ENCODE data around the gene FAM43A. TPM values are rescaled to one million over a fixed set of nuclear protein-coding genes. Genes with fewer than 3 reads are reported as not detected.

The FAM43A gene
- total and polyA plus RNA-seq, 4 donors, result 9.7 to 51.7 (median 20.6) TPM

DNA sequence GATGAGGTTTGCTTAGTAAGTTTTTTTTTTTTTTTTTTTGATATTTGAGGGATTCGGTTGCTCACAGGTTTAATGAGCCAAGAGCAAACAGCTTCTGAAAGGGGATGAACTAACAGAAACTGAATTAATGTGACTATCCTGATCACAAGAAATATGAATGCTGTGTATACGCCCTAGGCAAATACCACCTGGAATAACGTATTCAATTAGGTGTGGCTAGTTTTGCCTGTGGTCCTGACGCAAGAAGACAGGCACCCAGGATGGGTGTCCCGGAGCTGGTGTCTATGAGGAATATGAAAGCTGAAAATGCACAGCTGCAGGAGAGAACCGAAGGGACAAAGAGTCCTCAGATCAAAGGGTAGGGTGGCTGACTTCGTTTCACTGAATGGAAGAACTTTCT is 28.2 kb upstream of the FAM43A start:
- 70% methylated on average over 6 of the region's 7 CpGs for WGBS (ENCODE audit: insufficient coverage)
- no peaks in the 10 kb centered on the region for H3K9me3 ChIP-seq (ENCODE audit: control insufficient read depth, insufficient read depth, low read length)
- H3K36me3 ChIP-seq (ENCODE audit: control insufficient read depth, insufficient read depth, low read length), result peaks cover 28% of the 10 kb centered on the region
- no peak overlapping the region for H3K4me3 ChIP-seq (ENCODE audit: low read depth, low read length)
- no peaks in the 10 kb centered on the region for H3K27me3 ChIP-seq (ENCODE audit: control insufficient read depth, insufficient read depth, low read length)
- no peak overlapping the region for H3K27ac ChIP-seq (ENCODE audit: low read depth, low read length)
- H3K4me1 ChIP-seq (ENCODE audit: control insufficient read depth, insufficient read depth, low read length), result no peaks in the 10 kb centered on the region
- DNase-seq (ENCODE audit: low read depth in 4 of 6, low spot score in 6 of 6), result no peak

GRCh38 chr3:194658477-194659242 is 27.0 kb upstream of the FAM43A start:
- H3K36me3 ChIP-seq (ENCODE audit: control insufficient read depth, insufficient read depth, low read length), result peaks cover 16% of the 10 kb centered on the region
- H3K27ac ChIP-seq (ENCODE audit: low read depth, low read length), result no peak overlapping the region
- H3K27me3 ChIP-seq (ENCODE audit: control insufficient read depth, insufficient read depth, low read length), result no peaks in the 10 kb centered on the region
- no peaks in the 10 kb centered on the region for H3K9me3 ChIP-seq (ENCODE audit: control insufficient read depth, insufficient read depth, low read length)
- no peaks in the 10 kb centered on the region for H3K4me1 ChIP-seq (ENCODE audit: control insufficient read depth, insufficient read depth, low read length)
- DNase-seq (ENCODE audit: low read depth in 4 of 6, low spot score in 6 of 6), result no peak
- no peak overlapping the region for H3K4me3 ChIP-seq (ENCODE audit: low read depth, low read length)
- WGBS (ENCODE audit: insufficient coverage), result 81% methylated on average over 5 of the region's 5 CpGs

DNA sequence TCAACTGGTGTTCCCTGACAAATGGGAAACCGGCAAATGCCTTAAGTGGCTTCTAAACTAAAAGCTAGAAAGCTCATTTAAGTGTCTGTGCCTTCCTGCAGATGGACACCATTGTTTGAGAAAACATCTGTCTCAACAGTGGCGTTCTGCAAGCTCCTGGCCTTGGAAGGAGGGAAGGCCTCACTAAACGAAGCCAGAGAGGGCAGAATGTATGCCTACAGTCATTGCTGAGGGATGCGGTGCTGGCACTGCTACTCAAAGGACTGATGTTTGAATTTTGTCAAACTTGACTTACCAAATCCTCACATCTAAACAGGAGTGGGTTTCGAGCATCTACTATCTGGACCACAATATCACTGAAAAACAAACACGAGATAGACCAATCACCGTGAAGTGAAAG is 25.9 kb upstream of the FAM43A start:
- no peak for DNase-seq (ENCODE audit: low read depth in 4 of 6, low spot score in 6 of 6)
- Histone ChIP-seq H3K4me3 (ENCODE audit: low read depth, low read length) (no peak overlapping the region), H3K36me3 (ENCODE audit: control insufficient read depth, insufficient read depth, low read length) (peaks cover 22% of the 10 kb centered on the region), H3K27ac (ENCODE audit: low read depth, low read length) (no peak overlapping the region), H3K27me3 (ENCODE audit: control insufficient read depth, insufficient read depth, low read length) (no peaks in the 10 kb centered on the region), H3K4me1 (ENCODE audit: control insufficient read depth, insufficient read depth, low read length) (no peaks in the 10 kb centered on the region), H3K9me3 (ENCODE audit: control insufficient read depth, insufficient read depth, low read length) (no peaks in the 10 kb centered on the region)
- 76% methylated on average over 4 of the region's 7 CpGs for WGBS (ENCODE audit: insufficient coverage)

- no peak overlapping the region for H3K27ac ChIP-seq (ENCODE audit: low read depth, low read length)
Observed at GRCh38 chr3:194661374-194661773, 24.3 kb upstream of the FAM43A start.

GRCh38 chr3:194661946-194662345 is 23.7 kb upstream of the FAM43A start:
- Histone ChIP-seq H3K36me3 (ENCODE audit: control insufficient read depth, insufficient read depth, low read length) (peaks cover 25% of the 10 kb centered on the region), H3K9me3 (ENCODE audit: control insufficient read depth, insufficient read depth, low read length) (no peaks in the 10 kb centered on the region), H3K27me3 (ENCODE audit: control insufficient read depth, insufficient read depth, low read length) (no peaks in the 10 kb centered on the region), H3K4me3 (ENCODE audit: low read depth, low read length) (no peak overlapping the region), H3K27ac (ENCODE audit: low read depth, low read length) (no peak overlapping the region), H3K4me1 (ENCODE audit: control insufficient read depth, insufficient read depth, low read length) (no peaks in the 10 kb centered on the region)
- DNase-seq (ENCODE audit: low read depth in 4 of 6, low spot score in 6 of 6), result no peak
- 90% methylated on average over 4 of the region's 6 CpGs for WGBS (ENCODE audit: insufficient coverage)

More at GRCh38 chr3:194661374-194661773, 24.3 kb upstream of the FAM43A start:
- Histone ChIP-seq H3K27me3 (ENCODE audit: control insufficient read depth, insufficient read depth, low read length) (no peaks in the 10 kb centered on the region), H3K4me3 (ENCODE audit: low read depth, low read length) (no peak overlapping the region), H3K36me3 (ENCODE audit: control insufficient read depth, insufficient read depth, low read length) (peaks cover 25% of the 10 kb centered on the region), H3K9me3 (ENCODE audit: control insufficient read depth, insufficient read depth, low read length) (no peaks in the 10 kb centered on the region), H3K4me1 (ENCODE audit: control insufficient read depth, insufficient read depth, low read length) (no peaks in the 10 kb centered on the region)
- DNase-seq (ENCODE audit: low read depth in 4 of 6, low spot score in 6 of 6), result peak in 1 of 6 donors; percentile 6
- no CpG with 5 or more reads among the region's 3 CpGs for whole genome bisulfite sequencing (ENCODE audit: insufficient coverage)

- H3K27ac ChIP-seq (ENCODE audit: low read depth, low read length), result no peak overlapping the region
- H3K9me3 ChIP-seq (ENCODE audit: control insufficient read depth, insufficient read depth, low read length), result no peaks in the 10 kb centered on the region
- H3K4me1 ChIP-seq (ENCODE audit: control insufficient read depth, insufficient read depth, low read length), result no peaks in the 10 kb centered on the region
- DNase-seq (ENCODE audit: low read depth in 4 of 6, low spot score in 6 of 6), result no peak
- H3K4me3 ChIP-seq (ENCODE audit: low read depth, low read length), result no peak overlapping the region
- WGBS (ENCODE audit: insufficient coverage), result 96% methylated on average over 4 of the region's 7 CpGs
- no peaks in the 10 kb centered on the region for H3K27me3 ChIP-seq (ENCODE audit: control insufficient read depth, insufficient read depth, low read length)
- H3K36me3 ChIP-seq (ENCODE audit: control insufficient read depth, insufficient read depth, low read length), result peaks cover 26% of the 10 kb centered on the region
Observed at GRCh38 chr3:194664857-194665256, 20.8 kb upstream of the FAM43A start.

- WGBS (ENCODE audit: insufficient coverage), result 80% methylated on average over 5 of the region's 7 CpGs
- Histone ChIP-seq H3K4me1 (ENCODE audit: control insufficient read depth, insufficient read depth, low read length) (peaks cover 3% of the 10 kb centered on the region), H3K36me3 (ENCODE audit: control insufficient read depth, insufficient read depth, low read length) (peaks cover 19% of the 10 kb centered on the region)
Observed at GRCh38 chr3:194667363-194667762, 18.3 kb upstream of the FAM43A start.

GRCh38 chr3:194671511-194671899 is 14.2 kb upstream of the FAM43A start:
- DNase-seq (ENCODE audit: low read depth in 4 of 6, low spot score in 6 of 6), result peak in 3 of 6 donors; percentile 3 to 68 (median 44)
- peak overlapping the region; percentile 94 for H3K27ac ChIP-seq (ENCODE audit: low read depth, low read length)
- 4% methylated on average over 4 of the region's 5 CpGs for WGBS (ENCODE audit: insufficient coverage)

More at GRCh38 chr3:194667363-194667762, 18.3 kb upstream of the FAM43A start:
- no peak for DNase-seq (ENCODE audit: low read depth in 4 of 6, low spot score in 6 of 6)
- Histone ChIP-seq H3K27ac (ENCODE audit: low read depth, low read length) (no peak overlapping the region), H3K9me3 (ENCODE audit: control insufficient read depth, insufficient read depth, low read length) (no peaks in the 10 kb centered on the region), H3K27me3 (ENCODE audit: control insufficient read depth, insufficient read depth, low read length) (no peaks in the 10 kb centered on the region), H3K4me3 (ENCODE audit: low read depth, low read length) (no peak overlapping the region)

GRCh38 chr3:194671900-194672808 is 13.5 kb upstream of the FAM43A start, which contains the start of gene LSG1:
LSG1 (minus strand) TSS chr3:194672191; CDS start chr3:194672162, 29 bp downstream.
- peaks cover 6% of the 10 kb centered on the region for H3K4me1 ChIP-seq (ENCODE audit: control insufficient read depth, insufficient read depth, low read length)
- peak within 1 kb of the TSS; percentile 94 for H3K27ac ChIP-seq (ENCODE audit: low read depth, low read length)
- peak; percentile 95 to 99 (median 97) for DNase-seq (ENCODE audit: low read depth in 4 of 6, low spot score in 6 of 6)
- H3K36me3 ChIP-seq (ENCODE audit: control insufficient read depth, insufficient read depth, low read length), result peaks cover 8% of the 10 kb centered on the region
- WGBS (ENCODE audit: insufficient coverage), result 0% methylated on average over 50 of the region's 57 CpGs
- H3K27me3 ChIP-seq (ENCODE audit: control insufficient read depth, insufficient read depth, low read length), result peaks cover 2% of the 10 kb centered on the region
- no peaks in the 10 kb centered on the region for H3K9me3 ChIP-seq (ENCODE audit: control insufficient read depth, insufficient read depth, low read length)
- peak within 1 kb of the TSS; percentile 90 for H3K4me3 ChIP-seq (ENCODE audit: low read depth, low read length)

More at GRCh38 chr3:194671511-194671899, 14.2 kb upstream of the FAM43A start:
- Histone ChIP-seq H3K4me3 (ENCODE audit: low read depth, low read length) (peak overlapping the region; percentile 90), H3K36me3 (ENCODE audit: control insufficient read depth, insufficient read depth, low read length) (peaks cover 9% of the 10 kb centered on the region), H3K9me3 (ENCODE audit: control insufficient read depth, insufficient read depth, low read length) (no peaks in the 10 kb centered on the region), H3K4me1 (ENCODE audit: control insufficient read depth, insufficient read depth, low read length) (peaks cover 6% of the 10 kb centered on the region), H3K27me3 (ENCODE audit: control insufficient read depth, insufficient read depth, low read length) (peaks cover 2% of the 10 kb centered on the region)

Data from spinal cord (tissue), 10 donors.